HG02943 (cell line): ENCODE results near the gene ASAP2.

Experiments
- ATAC-seq: cut with Tn5 transposase; IDR thresholded peaks from one replicate; pipeline ENCODE4 v1.9.1; 2021; ENCODE audit warnings: mild to moderate bottlenecking, low read depth, moderate library complexity; ENCODE audit not compliant: unreplicated experiment

Gene ASAP2

DNA sequence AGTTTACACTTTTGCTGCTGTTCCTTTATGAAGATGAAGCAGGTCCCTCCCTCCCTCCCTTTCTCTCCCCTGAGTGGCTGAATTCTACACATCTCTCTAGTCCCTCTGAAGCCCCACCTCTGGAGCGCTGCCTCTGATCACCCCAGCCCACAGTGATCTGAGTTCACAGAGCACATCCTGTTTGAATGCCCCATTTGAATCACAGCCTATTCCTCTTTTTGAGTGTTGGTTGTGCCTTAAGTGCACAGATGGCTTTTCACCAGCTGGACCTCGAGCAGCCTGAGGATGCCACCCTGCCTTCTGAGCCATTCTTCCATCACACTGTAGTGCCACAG is 129.6 kb downstream of the ASAP2 start:
- no peak for ATAC-seq

DNA sequence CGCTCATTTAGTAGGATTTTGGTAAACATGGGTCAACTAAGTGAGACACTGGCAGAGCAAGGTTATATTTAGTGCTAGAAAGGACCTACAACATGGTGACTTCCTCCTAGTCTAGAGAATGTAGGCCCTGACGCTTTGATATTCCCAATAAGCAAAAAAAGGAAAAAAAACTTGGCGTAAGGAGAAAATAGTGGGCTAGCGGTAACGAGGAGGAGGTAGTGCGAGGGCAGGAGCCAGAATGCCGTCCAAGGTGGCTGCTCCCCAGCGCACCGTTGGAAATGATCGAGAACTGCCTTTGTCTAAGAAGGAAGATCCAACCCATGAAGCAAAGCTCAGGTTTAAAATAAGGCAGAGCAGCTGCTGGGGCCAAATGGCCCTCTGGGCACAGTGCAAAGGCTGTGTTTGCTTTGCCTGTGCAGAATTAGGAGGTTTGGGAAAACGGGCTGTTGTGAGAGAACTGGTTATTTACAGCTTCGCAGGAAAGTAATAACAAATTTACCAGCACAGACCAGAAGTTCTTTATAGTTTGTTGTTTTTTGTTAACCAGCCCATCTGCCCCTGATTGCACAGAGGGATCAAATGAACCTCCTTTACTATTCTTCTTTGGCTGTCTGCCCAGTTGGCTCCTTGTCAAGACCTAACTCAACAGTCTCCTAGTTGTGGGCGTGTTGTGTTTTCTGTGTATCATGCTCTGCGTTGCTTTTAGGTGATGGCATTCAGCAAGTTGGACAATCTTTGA is 130.1 kb downstream of the ASAP2 start:
- no peak for ATAC-seq

DNA sequence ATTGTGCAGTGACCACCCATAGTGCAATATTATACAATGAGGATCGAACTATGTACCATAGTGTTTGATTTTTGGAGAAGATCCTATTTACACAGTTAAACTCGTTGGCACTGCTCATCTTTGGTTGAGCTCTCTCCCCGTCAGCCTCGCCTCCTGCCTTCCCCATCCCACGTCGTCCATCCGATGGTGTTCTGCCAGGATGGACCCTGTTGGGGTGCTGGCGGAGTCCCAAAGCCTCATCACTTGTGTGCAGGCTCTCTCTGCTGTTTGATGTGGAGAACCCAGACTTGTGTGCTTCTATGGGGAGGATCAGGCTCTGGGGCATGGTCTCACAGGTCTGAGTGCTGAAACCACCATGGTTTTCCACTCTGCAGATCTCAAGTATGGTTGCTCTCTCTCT is 131.3 kb downstream of the ASAP2 start:
- no peak for ATAC-seq

DNA sequence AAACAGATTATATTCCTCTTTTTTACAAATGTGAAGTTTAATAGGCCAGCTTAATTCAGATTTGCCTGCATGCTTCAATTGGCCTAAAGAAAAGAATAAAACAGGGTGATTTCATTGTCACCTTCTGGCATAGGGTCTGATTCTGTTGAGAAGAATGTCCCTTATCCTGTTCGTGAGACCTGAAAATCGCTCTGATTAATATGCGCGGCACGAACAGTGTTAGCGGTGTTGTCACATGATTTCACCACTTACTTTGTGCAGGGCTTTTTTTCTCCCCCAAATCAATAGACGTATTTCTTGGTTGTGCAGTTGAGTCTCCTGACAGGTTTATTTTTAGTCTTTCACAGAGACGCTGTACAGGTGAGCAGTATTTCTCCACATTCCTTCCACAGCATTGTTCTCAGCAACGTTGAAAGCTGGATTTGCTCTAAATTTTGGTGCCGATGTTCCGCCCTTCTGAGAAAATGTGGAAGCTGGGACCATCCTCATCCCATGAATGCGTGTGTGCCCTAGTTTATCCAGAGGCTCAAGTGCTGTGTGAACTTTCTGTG is 134.8 kb downstream of the ASAP2 start:
- no peak for ATAC-seq

DNA sequence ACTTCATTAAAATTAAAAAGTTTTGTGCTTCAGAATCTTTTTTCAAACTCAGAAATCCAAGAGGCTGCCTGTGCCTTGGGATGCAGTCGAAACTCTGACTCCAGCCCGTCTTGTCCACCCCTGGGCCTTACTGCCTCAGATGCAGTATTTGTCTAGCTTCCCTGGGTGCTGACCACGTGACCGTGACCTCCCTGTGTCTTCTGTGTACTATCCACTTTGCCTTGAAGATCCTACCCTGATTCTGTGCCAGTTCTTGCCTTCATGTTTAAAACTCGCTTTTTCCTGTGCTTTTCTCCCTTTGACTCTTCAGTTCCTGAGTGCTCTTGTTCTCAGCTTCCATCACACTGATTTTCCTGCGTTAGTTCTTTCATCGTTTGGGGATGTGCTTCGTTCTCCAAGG is 136.0 kb downstream of the ASAP2 start:
- no peak for ATAC-seq

DNA sequence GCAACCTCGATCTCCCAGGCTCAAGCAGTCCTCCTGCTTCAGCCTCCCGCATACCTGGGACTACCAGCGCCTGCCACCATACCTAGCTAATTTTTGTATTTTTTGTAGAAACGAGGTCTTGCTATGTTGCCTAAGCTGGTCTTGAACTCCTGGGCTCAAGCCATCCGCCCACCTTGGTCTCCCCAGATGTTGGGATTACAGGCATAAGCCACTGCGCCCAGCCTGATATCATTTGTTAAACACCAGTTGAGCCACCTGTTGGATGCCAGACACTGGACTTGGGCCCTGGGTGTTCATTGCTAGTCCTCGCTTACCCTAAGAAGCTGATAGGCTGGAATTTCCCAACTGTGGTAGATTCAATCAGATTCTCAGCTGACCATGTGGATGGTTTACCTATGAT is 136.9 kb downstream of the ASAP2 start:
- no peak for ATAC-seq

DNA sequence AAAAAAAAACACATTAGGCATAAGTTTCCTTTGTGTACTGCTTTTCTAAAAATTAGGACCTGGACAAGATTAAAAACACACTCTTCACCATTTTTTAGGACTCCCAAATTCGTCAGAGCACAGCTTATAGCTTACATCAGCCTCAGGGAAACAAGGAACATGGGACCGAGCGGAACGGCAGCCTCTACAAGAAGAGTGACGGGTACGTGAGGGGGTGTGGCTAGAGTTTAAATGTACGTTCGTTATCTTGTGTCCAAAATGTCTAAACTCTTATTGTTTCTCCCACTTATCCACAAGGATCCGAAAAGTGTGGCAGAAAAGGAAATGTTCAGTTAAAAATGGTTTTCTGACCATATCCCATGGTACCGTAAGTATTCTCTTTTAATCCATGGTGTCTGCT is 137.8 kb downstream of the ASAP2 start:
- ATAC-seq, result no peak

DNA sequence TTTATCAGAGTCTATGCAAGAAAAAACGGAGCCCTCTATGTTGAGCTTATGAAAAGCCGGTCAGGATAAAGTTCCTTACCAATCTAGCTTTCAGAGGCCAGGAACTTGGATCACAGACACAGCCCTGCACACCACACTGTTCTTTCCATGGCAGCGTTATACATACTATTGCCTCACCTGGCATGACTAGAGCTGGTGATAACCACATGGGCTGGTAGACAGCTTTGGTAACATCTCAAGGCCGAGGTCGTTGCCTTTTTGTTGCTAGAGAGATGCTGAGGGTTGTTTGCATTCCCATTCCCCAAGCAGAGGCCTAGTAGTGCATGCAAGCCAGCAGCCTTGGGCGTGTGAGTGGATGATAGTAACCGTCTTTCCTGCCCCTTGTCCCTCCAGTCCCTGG is 138.7 kb downstream of the ASAP2 start:
- ATAC-seq, result no peak

DNA sequence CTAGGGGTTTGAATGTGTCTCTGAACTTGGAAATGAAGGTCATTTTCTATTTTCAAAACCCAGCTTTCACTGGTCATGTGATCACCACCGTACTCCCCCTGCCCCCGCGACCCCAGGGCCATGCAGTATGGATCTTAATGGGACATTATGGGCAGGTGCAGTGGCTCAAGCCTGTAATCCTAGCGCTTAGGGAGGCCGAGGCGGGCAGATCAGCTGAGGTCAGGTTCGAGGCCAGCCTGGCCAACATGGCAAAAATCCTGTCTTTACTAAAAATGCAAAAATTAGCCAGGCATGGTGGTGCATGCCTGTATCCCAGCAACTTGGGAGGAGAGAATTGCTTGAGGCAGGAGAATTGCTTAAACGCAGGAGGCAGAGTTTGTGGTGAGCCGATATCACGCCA is 139.4 kb downstream of the ASAP2 start:
- no peak for ATAC-seq

DNA sequence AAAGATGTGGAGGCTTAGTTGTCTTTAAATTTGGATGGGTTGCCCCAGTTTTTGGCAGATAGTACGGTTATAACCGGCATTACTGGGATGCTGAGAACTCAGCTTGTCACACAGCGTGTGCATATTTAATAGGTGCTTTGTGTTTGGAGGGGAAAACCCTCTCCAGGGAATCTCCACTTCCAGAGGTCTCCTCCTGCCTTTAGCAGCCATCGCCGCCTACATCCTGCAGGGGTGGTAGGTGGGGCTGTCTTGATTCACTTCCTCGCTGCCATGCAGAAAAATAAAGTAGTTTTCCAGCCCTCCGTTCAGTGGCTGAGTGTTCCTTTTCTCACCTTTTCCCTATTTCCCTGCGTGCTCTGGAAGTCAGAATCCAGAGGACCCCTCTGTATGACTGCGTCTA is 140.3 kb downstream of the ASAP2 start:
- no peak for ATAC-seq

DNA sequence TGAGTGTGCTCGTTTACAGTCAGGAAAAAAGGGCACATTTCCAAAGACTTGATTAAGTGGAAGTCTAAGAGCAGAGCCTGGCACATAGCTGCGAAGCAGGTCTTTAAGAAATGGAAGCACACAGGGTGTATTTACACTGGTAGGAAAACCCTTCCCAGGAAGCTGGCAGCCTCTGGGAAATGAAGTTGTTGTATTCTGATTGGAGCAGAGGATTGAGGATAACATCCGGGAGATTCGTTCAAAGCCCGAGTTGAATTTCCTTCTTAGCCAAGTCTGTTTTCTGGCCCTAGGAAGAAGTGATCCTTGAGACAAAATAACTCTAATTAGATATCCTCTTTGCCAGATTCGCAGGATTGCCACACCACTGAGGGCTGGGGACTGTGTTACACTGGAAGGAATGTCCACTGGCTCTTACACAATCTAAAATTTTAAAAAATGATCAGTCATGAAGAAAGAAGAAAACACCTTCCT is 140.8 kb downstream of the ASAP2 start:
- ATAC-seq, result no peak

DNA sequence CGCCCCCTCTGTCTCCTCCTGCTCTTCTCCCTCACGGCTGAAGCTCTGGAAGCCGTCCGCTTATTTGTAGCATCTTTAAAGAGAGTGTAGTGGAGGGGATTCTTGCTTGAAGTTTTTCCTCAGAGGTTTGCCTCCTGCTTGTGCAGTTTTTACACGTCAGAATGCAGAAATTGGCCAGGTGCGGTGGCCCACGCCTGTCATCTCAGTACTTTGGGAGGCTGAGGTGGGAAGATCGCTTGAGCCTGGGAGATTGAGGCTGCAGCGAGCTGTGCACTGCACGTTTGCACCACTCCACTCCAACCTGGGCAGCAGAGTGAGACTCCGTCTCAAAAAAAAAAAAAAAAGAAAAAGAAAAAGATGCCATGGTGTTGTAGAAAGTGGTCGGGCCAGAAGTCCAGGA is 147.7 kb downstream of the ASAP2 start:
- ATAC-seq, result no peak

DNA sequence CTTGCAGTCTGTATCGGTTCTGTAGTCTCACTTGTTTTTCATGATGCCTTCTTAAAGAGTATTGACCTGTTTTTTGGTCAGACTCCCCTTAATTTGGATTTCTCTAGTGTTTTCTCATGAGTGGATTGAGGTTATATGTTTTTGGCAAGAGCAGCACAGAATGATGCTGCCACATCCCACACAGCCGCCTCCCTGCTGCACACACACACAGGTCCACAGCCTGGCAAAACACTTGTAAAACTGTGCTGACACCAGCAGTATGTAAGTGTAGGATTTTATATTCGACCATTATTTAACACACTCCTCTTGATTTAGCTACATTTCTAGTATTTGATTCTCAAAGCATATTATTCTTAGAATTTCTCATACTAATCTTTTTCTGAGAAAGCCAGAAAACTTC is 148.7 kb downstream of the ASAP2 start:
- no peak for ATAC-seq

DNA sequence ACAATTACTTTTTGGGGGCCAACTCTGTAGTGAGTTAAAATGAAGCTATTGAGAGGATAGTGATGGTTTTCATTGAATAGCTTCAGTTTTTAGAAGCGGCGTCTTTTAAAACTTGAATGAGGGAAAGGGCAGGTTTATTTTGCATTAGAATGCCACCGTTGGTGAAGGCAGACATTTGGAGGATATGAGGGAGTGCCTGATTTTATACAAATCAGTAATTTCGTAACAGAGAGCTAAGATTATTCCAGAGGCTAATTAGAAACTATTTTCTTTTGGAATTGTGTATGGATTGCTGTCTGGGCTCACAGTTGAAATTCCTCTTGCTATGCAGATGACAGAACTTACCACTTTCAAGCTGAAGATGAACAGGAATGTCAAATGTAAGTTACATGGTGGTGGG is 149.1 kb downstream of the ASAP2 start:
- ATAC-seq, result no peak

DNA sequence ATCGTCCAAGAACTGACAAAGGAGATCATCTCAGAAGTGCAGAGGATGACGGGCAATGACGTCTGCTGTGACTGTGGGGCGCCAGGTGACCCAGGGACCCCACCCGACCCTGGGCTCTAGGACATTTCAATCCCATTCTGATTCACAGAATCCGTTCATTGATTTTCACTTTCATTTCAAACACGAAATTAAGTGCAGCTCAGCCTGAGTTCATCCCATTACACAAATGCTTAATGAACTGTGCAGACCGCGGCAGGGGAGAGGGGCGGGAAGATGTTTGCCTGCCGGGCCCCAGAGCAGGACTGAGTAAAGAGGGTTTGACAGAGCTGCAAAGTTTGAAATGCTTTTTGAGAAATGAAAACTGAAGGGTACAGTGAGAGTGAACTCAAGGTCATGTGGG is 149.6 kb downstream of the ASAP2 start:
- ATAC-seq, result no peak

DNA sequence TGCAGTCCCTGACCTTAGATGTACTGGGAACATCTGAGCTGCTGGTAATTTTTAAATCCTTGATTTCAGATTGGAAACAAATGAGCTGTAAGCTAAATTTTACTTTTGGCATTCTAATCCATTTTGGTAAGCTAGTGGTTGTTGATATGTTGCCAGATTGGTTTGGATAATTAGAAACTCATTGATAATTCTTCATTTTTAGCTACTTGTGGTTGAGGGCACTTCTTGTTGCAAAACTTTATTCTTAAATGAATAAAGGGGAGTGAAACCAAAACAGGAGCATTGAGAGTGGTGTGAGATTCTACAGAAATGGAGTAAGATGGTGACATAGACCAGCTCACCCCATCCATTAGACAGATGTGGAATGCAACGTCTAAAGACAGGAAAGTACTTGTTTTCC is 152.2 kb downstream of the ASAP2 start:
- no peak for ATAC-seq

DNA sequence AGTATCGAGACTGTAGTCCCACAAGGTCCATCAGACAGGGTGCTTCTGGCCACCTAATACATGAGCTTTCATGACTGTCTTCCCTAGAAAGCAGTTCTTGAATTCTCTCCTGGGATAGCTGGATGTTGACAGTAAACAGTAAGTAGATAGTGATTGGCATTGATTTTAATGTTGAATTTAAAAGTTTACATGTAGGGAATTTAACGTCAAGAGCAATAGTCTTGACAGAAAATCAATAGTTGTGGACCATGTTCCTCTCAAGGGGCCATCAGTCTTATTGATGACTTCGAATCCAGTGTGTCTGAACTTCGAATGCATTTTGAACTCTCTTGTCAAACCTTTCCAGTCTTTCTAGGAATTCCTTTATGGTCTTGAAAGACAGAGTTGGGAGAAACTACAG is 152.9 kb downstream of the ASAP2 start:
- ATAC-seq, result no peak

DNA sequence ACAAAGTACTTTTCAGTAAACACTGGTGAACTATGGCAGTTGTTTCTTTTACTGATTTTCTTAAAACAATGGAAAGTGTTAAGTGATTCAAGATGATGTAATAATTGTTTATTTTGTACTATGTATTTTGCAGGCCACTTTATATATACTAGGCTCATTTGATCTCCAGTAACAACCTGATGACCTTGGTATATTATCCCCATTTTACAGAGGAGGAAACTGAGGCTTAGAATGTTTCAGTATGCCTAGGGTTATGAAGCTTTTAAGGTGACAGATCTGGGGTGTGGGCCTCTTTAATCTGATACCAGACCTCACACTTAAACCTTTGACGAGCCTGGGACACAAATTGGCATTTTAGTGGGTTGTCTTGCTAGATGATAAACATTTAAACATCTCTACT is 153.5 kb downstream of the ASAP2 start:
- ATAC-seq, result no peak

DNA sequence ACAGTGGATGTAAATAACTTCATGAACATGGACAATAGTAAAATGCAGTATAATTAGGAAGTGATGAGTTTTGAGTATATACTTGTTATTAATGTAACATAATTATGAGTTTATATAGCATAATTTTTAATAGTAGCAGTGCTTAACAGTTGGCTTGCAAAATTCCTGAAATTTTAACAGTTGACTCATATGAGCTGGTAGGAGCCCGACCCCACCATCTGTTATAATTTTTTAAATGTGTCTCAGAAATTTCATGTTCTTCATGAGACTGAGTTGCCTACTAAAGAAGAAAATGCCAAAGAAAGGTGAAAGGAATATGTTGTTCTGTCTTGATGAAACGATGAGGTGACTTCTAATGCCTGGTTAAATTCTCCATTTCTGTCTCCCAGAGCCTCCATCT is 154.1 kb downstream of the ASAP2 start:
- ATAC-seq, result no peak

DNA sequence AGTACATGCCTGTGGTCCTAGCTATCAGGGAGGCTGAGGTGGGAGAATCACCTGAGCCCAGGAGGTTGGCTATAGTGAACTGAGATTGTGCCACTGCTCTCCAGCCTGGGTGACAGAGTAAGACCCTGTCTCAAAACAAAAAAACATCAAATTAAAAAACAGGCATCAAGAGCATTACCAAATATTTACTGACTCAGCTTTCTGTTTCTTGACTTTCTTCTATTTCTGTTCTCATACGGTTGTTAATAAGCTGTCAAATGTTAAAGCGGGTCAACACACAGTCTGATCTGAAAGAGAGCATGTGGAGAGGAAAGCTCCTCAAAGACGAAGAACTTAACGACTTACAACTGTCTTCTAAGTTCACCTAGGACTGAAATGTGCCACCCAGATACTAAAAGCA is 157.8 kb downstream of the ASAP2 start:
- no peak for ATAC-seq

DNA sequence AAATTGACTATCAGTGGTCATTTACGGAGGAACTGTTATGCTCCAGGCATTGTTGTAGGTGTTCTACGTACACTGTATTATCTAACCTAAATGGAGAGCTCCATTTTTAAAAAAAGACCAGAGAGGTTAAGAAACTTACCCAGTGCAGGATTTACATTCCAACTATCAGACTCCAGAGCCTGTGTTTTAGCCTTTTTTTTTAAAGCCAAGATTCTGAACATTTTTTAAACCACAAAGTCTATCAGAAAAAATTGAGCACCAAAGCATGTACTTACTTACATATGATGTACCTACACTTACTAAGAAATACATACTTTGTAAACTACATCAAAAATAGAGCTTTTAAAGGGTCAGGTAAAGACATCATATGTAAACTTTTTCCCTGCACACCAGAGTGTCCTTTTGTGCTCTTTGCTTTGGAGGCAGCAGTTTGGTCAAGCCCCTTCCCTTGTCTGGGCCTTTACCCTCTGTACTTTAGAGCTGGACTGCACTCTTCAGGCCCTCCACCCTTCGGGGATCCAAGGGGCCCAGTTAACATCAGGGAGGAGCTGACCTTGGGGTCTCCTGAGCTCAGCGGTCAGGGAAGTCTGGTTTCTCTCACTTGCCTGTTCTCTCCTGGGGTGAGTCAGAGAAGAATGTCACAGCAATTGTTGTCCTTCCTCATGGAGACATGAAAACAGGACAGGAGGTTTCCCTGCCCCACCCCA is 158.3 kb downstream of the ASAP2 start:
- ATAC-seq, result no peak

DNA sequence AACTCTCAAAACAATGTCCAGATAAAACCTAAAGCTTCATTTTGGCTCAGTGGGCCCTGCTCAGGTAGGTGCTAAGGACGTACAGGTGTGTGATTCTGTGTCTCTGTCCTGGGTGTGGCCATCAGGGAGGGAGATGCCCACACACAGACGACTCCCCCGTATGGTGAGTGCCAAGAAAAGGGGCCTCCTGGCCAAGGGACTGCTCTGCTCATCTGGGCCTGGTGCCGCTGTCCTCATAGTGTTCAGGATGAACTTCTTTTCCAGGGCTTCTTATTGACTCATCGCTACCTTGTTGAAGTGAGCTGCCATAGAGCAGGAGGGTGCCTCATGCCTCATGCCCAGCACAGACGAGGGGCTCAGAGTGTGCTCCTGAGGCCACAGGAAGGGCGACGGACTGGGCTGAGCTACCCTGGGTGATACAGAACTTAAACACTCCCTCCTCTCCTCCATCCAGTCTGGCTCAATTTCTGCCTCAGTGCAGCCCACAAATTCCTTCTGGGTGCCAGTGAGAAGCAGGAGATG is 158.9 kb downstream of the ASAP2 start:
- ATAC-seq, result no peak
